ENCODE data around the gene IL13RA1.

- TF ChIP-seq CTCF (IDR thresholded peaks at IDR 0.05; ENCODE audit: insufficient read depth, low read depth, low read length) (no peak), EZH2 (IDR thresholded peaks at IDR 0.05; ENCODE audit: insufficient read depth, low read length) (no peak)
Measured at GRCh38 chrX:118726396-118726795, 1.0 kb upstream of the IL13RA1 start.

Measured in astrocyte (in vitro differentiated cells and primary cell).